MM.1S (cell line): Measurements from ENCODE around the gene GRK4.

ENCODE experiments used
- DNase-seq: peaks from one replicate; pipeline ENCODE4 v3.0.0-alpha.2; 2015
- H2AFZ ChIP-seq: fragments of 300-600 bp; sonication (generic); 2 replicates; pipeline ENCODE4 v1.6.0; 2016; ENCODE audit warnings: antibody characterized with exemption, low read length
- H3F3A ChIP-seq: fragments of 300-600 bp; sonication (generic); 2 replicates; pipeline ENCODE4 v1.6.1; 2016; ENCODE audit warnings: mild to moderate bottlenecking, antibody characterized with exemption, low read length, moderate library complexity, mixed read lengths; ENCODE audit not compliant: insufficient read depth
- H3K27ac ChIP-seq: fragments of 300-600 bp; sonication (generic); 2 replicates; pipeline ENCODE4 v1.5.1; 2016; ENCODE audit warnings: mild to moderate bottlenecking, low read length
- H3K27me3 ChIP-seq: fragments of 300-600 bp; sonication (generic); replicated peaks from 2 replicates; pipeline ENCODE4 v1.6.0; 2016; ENCODE audit warnings: low read length; ENCODE audit not compliant: insufficient read depth
- H3K36me3 ChIP-seq: fragments of 300-600 bp; sonication (generic); replicated peaks from 2 replicates; pipeline ENCODE4 v1.6.1; 2016; ENCODE audit warnings: mild to moderate bottlenecking, low read length, mixed read lengths; ENCODE audit not compliant: insufficient read depth
- H3K4me1 ChIP-seq: fragments of 300-600 bp; sonication (generic); 2 replicates; pipeline ENCODE4 v1.6.1; 2016; ENCODE audit warnings: low read length, mixed read lengths
- H3K4me2 ChIP-seq: fragments of 300-600 bp; sonication (generic); 2 replicates; pipeline ENCODE4 v1.6.0; 2016; ENCODE audit warnings: low read depth, low read length
- H3K4me3 ChIP-seq: fragments of 300-600 bp; sonication (generic); 2 replicates; pipeline ENCODE4 v1.5.1; 2016; ENCODE audit warnings: low read length, mixed read lengths
- H3K79me2 ChIP-seq: fragments of 300-600 bp; sonication (generic); 2 replicates; pipeline ENCODE4 v1.6.1; 2016; ENCODE audit warnings: mixed run types, low read length, mixed read lengths
- H3K9ac ChIP-seq: fragments of 300-600 bp; sonication (generic); 2 replicates; pipeline ENCODE4 v1.6.1; 2016; ENCODE audit warnings: low read length, mixed read lengths
- H3K9me2 ChIP-seq: fragments of 300-600 bp; sonication (generic); replicated peaks from 2 replicates; pipeline ENCODE4 v1.6.1; 2016; ENCODE audit warnings: mild to moderate bottlenecking, low read length, mixed read lengths; ENCODE audit not compliant: insufficient read depth
- H3K9me3 ChIP-seq: fragments of 300-600 bp; sonication (generic); replicated peaks from 2 replicates; pipeline ENCODE4 v1.6.1; 2016; ENCODE audit warnings: mild to moderate bottlenecking, low read length, mixed read lengths; ENCODE audit not compliant: insufficient read depth
- H4K20me1 ChIP-seq: fragments of 300-600 bp; sonication (generic); 2 replicates; pipeline ENCODE4 v1.6.1; 2016; ENCODE audit warnings: mild to moderate bottlenecking, low read length, moderate library complexity, mixed read lengths; ENCODE audit not compliant: insufficient read depth
- CTCF ChIP-seq: fragments of 300-600 bp; sonication (generic); IDR thresholded peaks from 2 replicates; pipeline ENCODE4 v1.5.1; 2016; ENCODE audit warnings: antibody characterized with exemption, low read length, mixed read lengths
- EZH2 ChIP-seq: fragments of 300-600 bp; sonication (generic); optimal IDR thresholded peaks from 2 replicates; pipeline ENCODE3; 2017; ENCODE audit warnings: low read depth, mild to moderate bottlenecking, antibody characterized with exemption, low read length, mixed read lengths
- EZH2phosphoT487 ChIP-seq: fragments of 300-600 bp; sonication (generic); IDR thresholded peaks from 2 replicates; pipeline ENCODE4 v1.6.1; 2018; ENCODE audit warnings: antibody characterized with exemption, low read length

The GRK4 gene

DNA sequence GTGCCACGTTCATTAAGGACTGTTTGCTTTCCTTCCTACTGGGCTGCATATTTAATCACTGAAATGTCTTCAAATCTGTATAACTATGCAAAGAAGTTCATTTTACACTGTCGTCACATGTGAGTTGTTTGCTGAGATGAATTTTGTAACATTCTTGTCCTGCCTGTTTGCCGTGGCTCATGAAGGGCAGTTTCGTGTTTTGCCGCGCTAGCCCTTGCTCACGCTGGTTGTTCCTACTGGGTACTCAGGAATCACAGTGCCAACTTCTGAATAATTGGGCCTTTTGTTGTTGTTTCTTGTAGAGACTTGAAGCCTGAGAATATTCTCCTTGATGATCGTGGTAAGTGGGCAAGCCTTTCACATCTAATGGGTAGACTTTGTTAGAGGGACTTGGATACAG lies 58.7 kb downstream of the GRK4 start:
- no peak for DNase-seq
- H3F3A ChIP-seq = no peaks in the 10 kb centered on the region
- H3K79me2 ChIP-seq = no peaks in the 10 kb centered on the region
- H3K4me3 ChIP-seq = no peak overlapping the region
- no peaks in the 10 kb centered on the region for H4K20me1 ChIP-seq
- H3K4me2 ChIP-seq = no peak overlapping the region
- no peaks in the 10 kb centered on the region for H3K36me3 ChIP-seq
- H3K4me1 ChIP-seq = no peaks in the 10 kb centered on the region
- no peak overlapping the region for H2AFZ ChIP-seq
- H3K27me3 ChIP-seq = no peaks in the 10 kb centered on the region
- no peak overlapping the region for H3K27ac ChIP-seq
- TF ChIP-seq CTCF (no peak), EZH2phosphoT487 (no peak), EZH2 (no peak)
- no peaks in the 10 kb centered on the region for H3K9me3 ChIP-seq
- no peaks in the 10 kb centered on the region for H3K9me2 ChIP-seq
- H3K9ac ChIP-seq = no peak overlapping the region

- H4K20me1 ChIP-seq = no peaks in the 10 kb centered on the region
- H3K79me2 ChIP-seq = no peaks in the 10 kb centered on the region
- no peak overlapping the region for H3K4me3 ChIP-seq
- no peak overlapping the region for H3K4me2 ChIP-seq
- H3K36me3 ChIP-seq = no peaks in the 10 kb centered on the region
- H3K9me2 ChIP-seq = no peaks in the 10 kb centered on the region
- no peaks in the 10 kb centered on the region for H3K4me1 ChIP-seq
- H2AFZ ChIP-seq = no peak overlapping the region
- no peaks in the 10 kb centered on the region for H3K9me3 ChIP-seq
- H3K9ac ChIP-seq = no peak overlapping the region
- DNase-seq = no peak
- H3K27me3 ChIP-seq = no peaks in the 10 kb centered on the region
- TF ChIP-seq EZH2phosphoT487 (no peak), CTCF (no peak), EZH2 (no peak)
- H3K27ac ChIP-seq = no peak overlapping the region
- H3F3A ChIP-seq = no peaks in the 10 kb centered on the region
These were observed 59.3 kb downstream of the GRK4 start for GRCh38 chr4:3022651-3023050.

- Histone ChIP-seq H3K9ac (no peak overlapping the region), H3K36me3 (no peaks in the 10 kb centered on the region), H3K9me2 (no peaks in the 10 kb centered on the region), H3K79me2 (no peaks in the 10 kb centered on the region), H3K9me3 (no peaks in the 10 kb centered on the region), H3K4me2 (no peak overlapping the region), H4K20me1 (no peaks in the 10 kb centered on the region), H3K27ac (no peak overlapping the region), H3K27me3 (no peaks in the 10 kb centered on the region), H3F3A (no peaks in the 10 kb centered on the region), H3K4me3 (no peak overlapping the region), H3K4me1 (no peaks in the 10 kb centered on the region), H2AFZ (no peak overlapping the region)
- no peak for DNase-seq
- no peak for TF ChIP-seq CTCF
- no peak for TF ChIP-seq EZH2phosphoT487
- no peak for TF ChIP-seq EZH2
These were observed 62.5 kb downstream of the GRK4 start for GRCh38 chr4:3025881-3026280.

GRCh38 chr4:3026540-3026939 lies 63.2 kb downstream of the GRK4 start:
- no peaks in the 10 kb centered on the region for H3F3A ChIP-seq
- no peak for DNase-seq
- H3K27me3 ChIP-seq = no peaks in the 10 kb centered on the region
- H2AFZ ChIP-seq = no peak overlapping the region
- H3K4me1 ChIP-seq = no peaks in the 10 kb centered on the region
- no peaks in the 10 kb centered on the region for H3K9me2 ChIP-seq
- H3K9ac ChIP-seq = no peak overlapping the region
- H3K27ac ChIP-seq = no peak overlapping the region
- no peaks in the 10 kb centered on the region for H4K20me1 ChIP-seq
- H3K36me3 ChIP-seq = no peaks in the 10 kb centered on the region
- TF ChIP-seq EZH2phosphoT487 (no peak), CTCF (no peak), EZH2 (no peak)
- H3K79me2 ChIP-seq = no peaks in the 10 kb centered on the region
- no peak overlapping the region for H3K4me2 ChIP-seq
- H3K9me3 ChIP-seq = no peaks in the 10 kb centered on the region
- H3K4me3 ChIP-seq = no peak overlapping the region
